Prostate gland (tissue), 2 donors: Measurements from ENCODE around the gene HMGCS1. TPM values are rescaled to one million over a fixed set of nuclear protein-coding genes. Genes with fewer than 3 reads are reported as not detected.

Source experiments
- DNase-seq: peaks from one replicate; pipeline ENCODE4 v3.0.0-alpha.2; 2019; ENCODE audit warnings: low spot score
- H3K27ac ChIP-seq, 2 donors: fragments of 200-600 bp; sonication (generic); 2 replicates each; pipeline ENCODE4 v1.5.1; 2017 to 2019
- H3K27me3 ChIP-seq: fragments of 200-600 bp; sonication (generic); replicated peaks from 2 replicates; pipeline ENCODE4 v1.5.1; 2019; ENCODE audit not compliant: insufficient read depth
- H3K36me3 ChIP-seq, 2 donors: fragments of 200-600 bp; sonication (generic); 1 replicate in 1 of 2; 2 replicates in 1 of 2; pipeline versions ENCODE4 v1.5.1 to v1.8.1; 2017 to 2019
- H3K4me1 ChIP-seq: fragments of 200-600 bp; sonication (generic); replicated peaks from 2 replicates; pipeline ENCODE4 v1.5.1; 2019
- H3K4me3 ChIP-seq, 2 donors: fragments of 200-600 bp; sonication (generic); 2 replicates each; pipeline ENCODE4 v1.5.1; 2017 to 2019
- H3K9me3 ChIP-seq: fragments of 200-600 bp; sonication (generic); 2 replicates; pipeline ENCODE4 v1.5.1; 2017
- POLR2A ChIP-seq: fragments of 450-650 bp; IDR thresholded peaks from one replicate; pipeline ENCODE4 v1.6.1; 2016; ENCODE audit warnings: antibody characterized with exemption, mild to moderate bottlenecking
- POLR2AphosphoS5 ChIP-seq: sonication (generic); formaldehyde crosslinking; IDR thresholded peaks from one replicate; pipeline ENCODE4 v1.6.1; 2017; ENCODE audit warnings: antibody characterized with exemption
- WGBS: methylation state at CpG from one replicate; pipeline ENCODE4 v1.1.5; 2018; 5-methylcytosine and 5-hydroxymethylcytosine counted together
- intact Hi-C: fragments of 100-400 bp; cut with DNase I; formaldehyde crosslinking; loops from one replicate; pipeline ENCODE4 v1.14.2; 2022
- total RNA-seq, 2 donors: library from RNA; depleted of rRNA; stranded (reverse); fragments of >200 nt; gene quantifications; one replicate each; pipeline ENCODE4 v1.1.0, GENCODE V29; 2016
- TF ChIP-seq, protein P1 (sequence below), 4 experiments: fragments of 200-600 bp in 2 of 4; fragments of 450-650 bp in 2 of 4; sonication (generic) in 2 of 4; IDR thresholded peaks; 1 replicate in 3 of 4; 2 replicates in 1 of 4; pipeline ENCODE4 v1.5.1; 2016 to 2019; ENCODE audit warnings: antibody characterized with exemption in 4 of 4, mild to moderate bottlenecking in 2 of 4, moderate library complexity in 2 of 4

Gene HMGCS1
- total RNA-seq, 2 donors from 2014 or later = 15.5 to 29.2 TPM

DNA sequence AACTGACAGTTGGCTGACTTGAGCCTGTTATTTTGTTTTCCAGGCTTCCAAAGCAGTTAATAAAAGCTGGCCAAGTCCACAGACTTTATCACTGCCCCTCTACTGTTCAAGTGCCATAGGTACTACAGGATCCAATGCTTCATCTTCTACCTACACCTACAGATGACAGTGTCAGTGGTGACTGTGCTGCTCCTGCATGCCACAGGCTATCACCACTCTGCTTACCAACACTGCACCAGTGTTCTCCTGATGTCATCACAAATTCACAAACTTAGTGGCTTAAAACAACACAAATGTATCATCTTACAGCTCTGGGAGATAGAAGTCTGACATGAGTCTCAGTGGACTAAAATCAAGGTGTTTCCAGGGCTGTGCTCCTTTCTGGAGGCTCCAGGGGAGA is 26.6 kb downstream of the HMGCS1 start:
- H3K4me1 ChIP-seq = no peaks in the 10 kb centered on the region
- no peak overlapping the region for H3K4me3 ChIP-seq
- intact Hi-C loops = no loop called here
- TF ChIP-seq, protein P1, sequence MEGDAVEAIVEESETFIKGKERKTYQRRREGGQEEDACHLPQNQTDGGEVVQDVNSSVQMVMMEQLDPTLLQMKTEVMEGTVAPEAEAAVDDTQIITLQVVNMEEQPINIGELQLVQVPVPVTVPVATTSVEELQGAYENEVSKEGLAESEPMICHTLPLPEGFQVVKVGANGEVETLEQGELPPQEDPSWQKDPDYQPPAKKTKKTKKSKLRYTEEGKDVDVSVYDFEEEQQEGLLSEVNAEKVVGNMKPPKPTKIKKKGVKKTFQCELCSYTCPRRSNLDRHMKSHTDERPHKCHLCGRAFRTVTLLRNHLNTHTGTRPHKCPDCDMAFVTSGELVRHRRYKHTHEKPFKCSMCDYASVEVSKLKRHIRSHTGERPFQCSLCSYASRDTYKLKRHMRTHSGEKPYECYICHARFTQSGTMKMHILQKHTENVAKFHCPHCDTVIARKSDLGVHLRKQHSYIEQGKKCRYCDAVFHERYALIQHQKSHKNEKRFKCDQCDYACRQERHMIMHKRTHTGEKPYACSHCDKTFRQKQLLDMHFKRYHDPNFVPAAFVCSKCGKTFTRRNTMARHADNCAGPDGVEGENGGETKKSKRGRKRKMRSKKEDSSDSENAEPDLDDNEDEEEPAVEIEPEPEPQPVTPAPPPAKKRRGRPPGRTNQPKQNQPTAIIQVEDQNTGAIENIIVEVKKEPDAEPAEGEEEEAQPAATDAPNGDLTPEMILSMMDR (IDR thresholded peaks at IDR 0.05) = no peak
- TF ChIP-seq POLR2A (no peak), POLR2AphosphoS5 (no peak)
- H3K27ac ChIP-seq = no peak overlapping the region
- DNase-seq = no peak
- H3K9me3 ChIP-seq = no peaks in the 10 kb centered on the region
- no peaks in the 10 kb centered on the region for H3K36me3 ChIP-seq
- no peaks in the 10 kb centered on the region for H3K27me3 ChIP-seq

DNA sequence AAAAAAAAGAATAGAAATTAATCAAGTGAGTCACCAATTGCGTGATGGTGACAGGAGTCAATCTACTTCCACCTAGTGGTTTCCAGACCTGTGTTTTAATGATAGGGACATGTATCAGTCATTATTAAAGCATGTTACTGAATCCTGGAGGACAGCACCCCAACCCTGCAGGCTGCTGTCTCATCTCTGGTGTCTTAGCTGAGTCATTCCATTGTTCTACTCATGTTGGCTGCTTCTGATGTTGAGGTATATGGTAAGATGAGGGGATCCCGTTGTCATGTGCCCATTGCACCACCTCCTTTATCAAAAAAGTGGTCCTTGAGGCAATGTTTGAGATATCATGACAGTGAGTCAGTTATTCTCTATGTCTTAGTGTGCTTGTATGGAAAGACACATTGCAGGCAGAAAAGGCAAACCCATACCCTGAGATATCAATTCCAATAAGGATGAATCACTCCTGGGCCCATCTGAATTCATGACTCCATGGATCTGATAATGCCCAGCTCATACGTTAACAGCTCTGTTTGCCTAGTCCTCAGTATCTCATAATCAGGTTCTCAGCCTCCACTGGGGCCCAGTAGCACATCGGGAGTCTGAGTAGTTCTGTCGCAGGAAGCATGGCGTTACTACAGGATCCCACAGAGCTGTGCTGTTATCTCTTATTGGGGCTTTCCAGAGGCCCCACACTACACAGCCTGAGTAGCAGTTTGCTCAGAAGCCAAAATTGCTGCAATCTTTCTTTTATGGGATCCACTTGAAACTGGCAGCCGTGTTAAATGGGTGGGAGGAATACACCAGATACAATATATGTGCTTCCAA is 31.2 kb downstream of the HMGCS1 start:
- H3K9me3 ChIP-seq = no peaks in the 10 kb centered on the region
- intact Hi-C loops = no loop called here
- no peak overlapping the region for H3K4me3 ChIP-seq
- no peak overlapping the region for H3K27ac ChIP-seq
- H3K27me3 ChIP-seq = no peaks in the 10 kb centered on the region
- TF ChIP-seq POLR2AphosphoS5 (no peak), POLR2A (no peak)
- TF ChIP-seq, protein P1 (IDR thresholded peaks at IDR 0.05) = no peak
- no peaks in the 10 kb centered on the region for H3K4me1 ChIP-seq
- DNase-seq = no peak
- WGBS = 87% methylated on average over 7 of the region's 7 CpGs
- no peaks in the 10 kb centered on the region for H3K36me3 ChIP-seq

DNA sequence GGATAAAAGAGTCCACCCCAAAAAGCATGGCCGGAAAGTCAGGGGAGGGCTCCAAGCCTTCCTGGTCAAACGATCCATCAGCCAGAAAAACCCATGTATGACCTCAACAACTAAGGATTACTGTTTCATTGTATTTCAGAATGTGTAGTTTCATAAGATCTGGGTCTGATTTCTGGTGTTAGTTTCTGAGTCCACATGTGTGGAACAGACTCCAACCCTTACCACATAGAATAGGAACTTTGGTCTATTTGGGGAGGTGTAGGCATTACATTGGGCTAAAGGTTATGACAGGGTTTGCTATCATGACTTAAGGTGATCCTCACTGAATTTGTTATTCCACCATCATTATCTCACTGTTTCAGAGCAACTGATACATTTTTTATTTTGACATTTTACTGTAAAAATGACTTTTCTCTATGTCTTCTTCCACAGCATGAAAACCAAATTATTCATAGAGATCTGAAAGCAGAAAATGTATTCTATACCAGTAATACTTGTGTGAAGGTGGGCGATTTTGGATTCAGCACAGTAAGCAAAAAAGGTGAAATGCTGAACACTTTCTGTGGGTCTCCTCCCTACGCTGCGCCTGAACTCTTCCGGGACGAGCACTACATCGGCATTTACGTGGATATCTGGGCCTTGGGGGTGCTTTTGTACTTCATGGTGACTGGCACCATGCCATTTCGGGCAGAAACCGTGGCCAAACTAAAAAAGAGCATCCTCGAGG is 33.5 kb downstream of the HMGCS1 start:
- intact Hi-C loops = no loop called here
- 92% methylated on average over 12 of the region's 12 CpGs for WGBS
- H3K27me3 ChIP-seq = no peaks in the 10 kb centered on the region
- TF ChIP-seq, protein P1 (IDR thresholded peaks at IDR 0.05) = no peak
- TF ChIP-seq POLR2A (no peak), POLR2AphosphoS5 (no peak)
- H3K4me3 ChIP-seq = no peak overlapping the region
- no peak overlapping the region for H3K27ac ChIP-seq
- no peaks in the 10 kb centered on the region for H3K9me3 ChIP-seq
- DNase-seq = no peak
- H3K36me3 ChIP-seq = no peaks in the 10 kb centered on the region
- no peaks in the 10 kb centered on the region for H3K4me1 ChIP-seq

DNA sequence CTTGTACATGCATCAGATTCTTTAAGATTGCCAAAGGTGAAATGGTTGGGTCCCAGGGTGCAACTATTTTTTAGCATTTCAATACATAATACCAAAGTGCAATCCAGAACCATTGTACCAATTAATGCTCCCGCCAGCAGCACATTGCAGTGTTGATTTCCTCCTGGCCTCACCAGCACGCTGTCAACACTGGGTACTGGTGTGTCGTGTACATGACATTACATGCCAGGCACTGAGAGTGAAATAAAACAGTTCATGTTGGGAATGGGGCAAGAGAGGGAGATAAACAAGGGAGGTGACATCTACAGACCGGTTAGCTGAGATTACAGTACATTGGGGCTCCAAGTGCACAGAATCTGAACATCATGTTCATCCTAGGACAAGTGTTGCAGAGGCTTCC is 37.8 kb downstream of the HMGCS1 start:
- peak overlapping the region in 1 of 2 donors; percentile 2 for H3K27ac ChIP-seq
- no peaks in the 10 kb centered on the region for H3K9me3 ChIP-seq
- DNase-seq = no peak
- H3K27me3 ChIP-seq = no peaks in the 10 kb centered on the region
- no peak for TF ChIP-seq POLR2AphosphoS5
- intact Hi-C loops = no loop called here
- no peaks in the 10 kb centered on the region for H3K36me3 ChIP-seq
- 56% methylated on average over 4 of the region's 4 CpGs for WGBS
- H3K4me3 ChIP-seq = no peak overlapping the region
- no peaks in the 10 kb centered on the region for H3K4me1 ChIP-seq

DNA sequence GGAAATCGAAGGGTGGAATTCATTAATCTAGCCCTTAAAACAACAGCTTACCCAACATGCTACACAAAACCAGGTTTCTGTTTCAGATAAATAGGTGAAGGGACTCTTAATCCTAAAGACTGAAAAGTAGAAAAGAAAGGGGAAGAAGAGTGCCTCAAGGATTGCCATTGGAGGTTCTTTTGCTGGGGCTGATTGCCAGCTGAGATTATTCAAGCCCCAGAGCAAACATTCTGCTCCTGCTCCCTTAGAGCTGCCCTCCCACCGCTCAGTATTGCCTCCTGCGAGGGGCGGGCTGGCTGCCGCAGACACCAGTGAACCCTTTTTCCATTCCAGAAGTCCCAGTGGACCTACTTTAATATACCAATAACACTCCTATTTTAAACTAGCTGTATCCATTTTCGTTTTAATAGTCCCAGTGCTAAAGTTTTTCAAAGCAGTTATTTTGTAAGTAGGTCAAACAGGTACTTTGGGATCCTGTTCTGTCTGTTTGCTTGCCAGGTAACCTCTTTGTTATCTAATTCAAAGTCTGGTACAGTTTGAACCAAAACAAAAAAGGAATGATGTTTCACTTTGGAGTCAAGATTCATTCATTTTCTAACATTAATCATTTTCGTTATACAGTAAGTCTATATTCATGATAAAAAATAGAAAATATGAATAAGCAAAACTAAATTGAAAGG is 38.6 kb downstream of the HMGCS1 start:
- DNase-seq = peak; percentile 29
- intact Hi-C loops = no loop called here
- Histone ChIP-seq H3K36me3 (no peaks in the 10 kb centered on the region), H3K4me1 (no peaks in the 10 kb centered on the region), H3K4me3 (no peak overlapping the region), H3K27ac (peak overlapping the region in 1 of 2 donors; percentile 2), H3K9me3 (no peaks in the 10 kb centered on the region), H3K27me3 (no peaks in the 10 kb centered on the region)
- TF ChIP-seq POLR2A = no peak
- TF ChIP-seq, protein P1 (IDR thresholded peaks at IDR 0.05) = no peak
- TF ChIP-seq POLR2AphosphoS5 = no peak
- WGBS = 14% methylated on average over 7 of the region's 7 CpGs
